Stomach (tissue), 4 donors: ENCODE data around the gene C9orf152.

ENCODE experiments used
- EP300 ChIP-seq: sonication (generic); formaldehyde crosslinking; IDR thresholded peaks from one replicate; pipeline ENCODE4 v1.6.1; 2017; ENCODE audit warnings: antibody characterized with exemption
- POLR2A ChIP-seq, 4 donors: fragments of 450-650 bp; IDR thresholded peaks; one replicate each; pipeline ENCODE4 v1.6.1; 2016; ENCODE audit warnings: antibody characterized with exemption in 4 of 4, control low read depth in 2 of 4, mild to moderate bottlenecking in 1 of 4, moderate library complexity in 1 of 4
- POLR2AphosphoS5 ChIP-seq, 3 donors: sonication (generic); formaldehyde crosslinking; IDR thresholded peaks; one replicate each; pipeline ENCODE4 v1.6.1; 2016; ENCODE audit warnings: antibody characterized with exemption in 3 of 3
- TF ChIP-seq, protein P1 (sequence below), 7 experiments: fragments of 450-650 bp in 4 of 7; fragments of 200-600 bp in 3 of 7; sonication (generic) in 3 of 7; IDR thresholded peaks; one replicate each; pipeline ENCODE4 v1.5.1; 2016 to 2019; ENCODE audit warnings: antibody characterized with exemption in 7 of 7, control low read depth in 2 of 7, mild to moderate bottlenecking in 1 of 7

DNA sequence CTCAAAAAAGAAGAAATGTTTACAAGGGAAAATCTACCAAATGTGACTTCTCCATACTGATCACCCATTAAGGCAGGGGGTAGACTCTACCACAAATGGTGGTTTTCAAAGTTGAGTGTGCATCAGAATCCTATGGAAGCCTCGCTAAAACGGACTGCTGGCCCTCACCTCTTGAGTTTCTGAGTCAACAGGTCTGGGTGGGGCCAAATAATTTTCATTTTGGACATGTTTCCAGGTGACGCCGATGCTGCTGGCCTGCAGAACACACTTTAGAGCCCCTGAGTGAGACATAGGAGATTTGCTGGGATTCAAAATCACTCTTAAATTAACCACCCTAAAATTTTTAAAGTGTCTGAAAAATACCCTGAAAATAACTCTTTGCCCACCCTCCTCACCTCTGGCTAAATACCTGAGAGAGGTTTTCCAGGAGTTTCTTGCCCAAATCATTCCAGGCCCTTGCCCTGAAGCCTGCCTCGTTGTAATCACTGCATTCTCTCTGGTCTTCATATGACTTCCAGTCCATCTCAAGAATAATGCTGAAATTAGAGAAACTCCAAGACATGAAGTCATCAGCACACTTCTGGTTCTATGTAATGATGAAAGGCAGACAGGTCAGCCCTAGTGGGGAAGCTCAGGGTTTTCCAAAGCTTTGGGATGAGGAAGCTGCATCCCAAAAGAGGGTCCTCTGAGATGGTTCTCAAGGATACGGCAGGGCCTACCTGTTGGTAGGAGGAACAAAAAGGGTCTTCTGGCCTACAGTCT is 18.2 kb downstream of the C9orf152 start:
- TF ChIP-seq, protein P1, sequence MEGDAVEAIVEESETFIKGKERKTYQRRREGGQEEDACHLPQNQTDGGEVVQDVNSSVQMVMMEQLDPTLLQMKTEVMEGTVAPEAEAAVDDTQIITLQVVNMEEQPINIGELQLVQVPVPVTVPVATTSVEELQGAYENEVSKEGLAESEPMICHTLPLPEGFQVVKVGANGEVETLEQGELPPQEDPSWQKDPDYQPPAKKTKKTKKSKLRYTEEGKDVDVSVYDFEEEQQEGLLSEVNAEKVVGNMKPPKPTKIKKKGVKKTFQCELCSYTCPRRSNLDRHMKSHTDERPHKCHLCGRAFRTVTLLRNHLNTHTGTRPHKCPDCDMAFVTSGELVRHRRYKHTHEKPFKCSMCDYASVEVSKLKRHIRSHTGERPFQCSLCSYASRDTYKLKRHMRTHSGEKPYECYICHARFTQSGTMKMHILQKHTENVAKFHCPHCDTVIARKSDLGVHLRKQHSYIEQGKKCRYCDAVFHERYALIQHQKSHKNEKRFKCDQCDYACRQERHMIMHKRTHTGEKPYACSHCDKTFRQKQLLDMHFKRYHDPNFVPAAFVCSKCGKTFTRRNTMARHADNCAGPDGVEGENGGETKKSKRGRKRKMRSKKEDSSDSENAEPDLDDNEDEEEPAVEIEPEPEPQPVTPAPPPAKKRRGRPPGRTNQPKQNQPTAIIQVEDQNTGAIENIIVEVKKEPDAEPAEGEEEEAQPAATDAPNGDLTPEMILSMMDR (IDR thresholded peaks at IDR 0.05) = no peak
- TF ChIP-seq EP300 (no peak), POLR2A (IDR thresholded peaks at IDR 0.05) (no peak), POLR2AphosphoS5 (IDR thresholded peaks at IDR 0.05) (no peak)
